ENCODE results near the gene PHKB.

- TF ChIP-seq, protein P1, sequence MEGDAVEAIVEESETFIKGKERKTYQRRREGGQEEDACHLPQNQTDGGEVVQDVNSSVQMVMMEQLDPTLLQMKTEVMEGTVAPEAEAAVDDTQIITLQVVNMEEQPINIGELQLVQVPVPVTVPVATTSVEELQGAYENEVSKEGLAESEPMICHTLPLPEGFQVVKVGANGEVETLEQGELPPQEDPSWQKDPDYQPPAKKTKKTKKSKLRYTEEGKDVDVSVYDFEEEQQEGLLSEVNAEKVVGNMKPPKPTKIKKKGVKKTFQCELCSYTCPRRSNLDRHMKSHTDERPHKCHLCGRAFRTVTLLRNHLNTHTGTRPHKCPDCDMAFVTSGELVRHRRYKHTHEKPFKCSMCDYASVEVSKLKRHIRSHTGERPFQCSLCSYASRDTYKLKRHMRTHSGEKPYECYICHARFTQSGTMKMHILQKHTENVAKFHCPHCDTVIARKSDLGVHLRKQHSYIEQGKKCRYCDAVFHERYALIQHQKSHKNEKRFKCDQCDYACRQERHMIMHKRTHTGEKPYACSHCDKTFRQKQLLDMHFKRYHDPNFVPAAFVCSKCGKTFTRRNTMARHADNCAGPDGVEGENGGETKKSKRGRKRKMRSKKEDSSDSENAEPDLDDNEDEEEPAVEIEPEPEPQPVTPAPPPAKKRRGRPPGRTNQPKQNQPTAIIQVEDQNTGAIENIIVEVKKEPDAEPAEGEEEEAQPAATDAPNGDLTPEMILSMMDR (IDR thresholded peaks at IDR 0.05; ENCODE audit: insufficient read depth, low read length): no peak
- TF ChIP-seq GABPA (IDR thresholded peaks at IDR 0.05; ENCODE audit: low read depth): no peak
Observed at GRCh38 chr16:47492428-47493377, 31.6 kb downstream of the PHKB start.
